GM12891 (cell line): Measurements from ENCODE around the gene LCN2.

Experiments
- POLR2A ChIP-seq: IDR thresholded peaks from 2 replicates; pipeline ENCODE4 v1.6.1; 2011; ENCODE audit warnings: low read depth, low read length, control low read depth
- POLR2AphosphoS5 ChIP-seq: IDR thresholded peaks from 2 replicates; pipeline ENCODE4 v1.6.1; 2011; ENCODE audit warnings: low read depth, low read length, control low read depth
- TAF1 ChIP-seq: IDR thresholded peaks from 2 replicates; pipeline ENCODE4 v1.6.1; 2011; ENCODE audit warnings: low read depth, low read length, control low read depth

GRCh38 chr9:128142596-128142995 lies 6.7 kb upstream of the LCN2 start:
- no peak for TF ChIP-seq POLR2AphosphoS5
- TF ChIP-seq TAF1, result no peak
- no peak for TF ChIP-seq POLR2A
